Glomerular endothelial cell (primary cell): ENCODE measurements around the gene IL36B. TPM values are rescaled to one million over a fixed set of nuclear protein-coding genes. Genes with fewer than 3 reads are reported as not detected.

ENCODE experiments used
- DNase-seq: peaks from one replicate; pipeline ENCODE4 v3.0.0-alpha.2; 2011; ENCODE audit warnings: low read depth, low spot score; ENCODE audit errors: extremely low read depth
- total RNA-seq: library from RNA; depleted of rRNA; stranded (reverse); fragments of >200 nt; gene quantifications from 2 replicates; pipeline ENCODE4 v1.2.3, GENCODE V29; 2015

IL36B gene
- total RNA-seq, 1 donor from 2014 or later, result not detected

GRCh38 chr2:113057117-113057516 is 4.5 kb upstream of the IL36B start:
- DNase-seq, result no peak

- DNase-seq, result no peak
Observed at GRCh38 chr2:113056521-113056920, 3.9 kb upstream of the IL36B start.

- no peak for DNase-seq
Observed at GRCh38 chr2:113054066-113054465, 1.4 kb upstream of the IL36B start.

GRCh38 chr2:113053666-113054065 is 999 bp upstream of the IL36B start:
- DNase-seq, result no peak

GRCh38 chr2:113050921-113051895 is 1.5 kb downstream of the IL36B start:
- DNase-seq, result no peak

- no peak for DNase-seq
Observed at GRCh38 chr2:113046465-113046864, 6.2 kb downstream of the IL36B start.

- no peak for DNase-seq
Observed at GRCh38 chr2:113041871-113042270, 10.8 kb downstream of the IL36B start.

GRCh38 chr2:113039719-113040118 is 12.9 kb downstream of the IL36B start:
- DNase-seq, result no peak

GRCh38 chr2:113039158-113039557 is 13.5 kb downstream of the IL36B start:
- DNase-seq, result no peak

GRCh38 chr2:113038291-113038690 is 14.4 kb downstream of the IL36B start:
- no peak for DNase-seq

- DNase-seq, result no peak
Observed at GRCh38 chr2:113036763-113037162, 15.9 kb downstream of the IL36B start.

- no peak for DNase-seq
Observed at GRCh38 chr2:113034016-113034415, 18.7 kb downstream of the IL36B start.

- no peak for DNase-seq
Observed at GRCh38 chr2:113032737-113033136, 19.9 kb downstream of the IL36B start.

- no peak for DNase-seq
Observed at GRCh38 chr2:113028112-113028511, 24.6 kb downstream of the IL36B start.

- DNase-seq, result no peak
Observed at GRCh38 chr2:113027691-113028090, 25.0 kb downstream of the IL36B start.

GRCh38 chr2:113025737-113026136 is 26.9 kb downstream of the IL36B start:
- no peak for DNase-seq

GRCh38 chr2:113024764-113025163 is 27.9 kb downstream of the IL36B start:
- DNase-seq, result no peak

GRCh38 chr2:113021312-113021711 is 31.4 kb downstream of the IL36B start:
- DNase-seq, result no peak

GRCh38 chr2:113018509-113018908 is 34.2 kb downstream of the IL36B start:
- DNase-seq, result no peak

GRCh38 chr2:113015655-113016054 is 37.0 kb downstream of the IL36B start:
- DNase-seq, result no peak

GRCh38 chr2:113015042-113015441 is 37.6 kb downstream of the IL36B start:
- DNase-seq, result no peak

GRCh38 chr2:113014067-113014466 is 38.6 kb downstream of the IL36B start:
- DNase-seq, result no peak

- no peak for DNase-seq
Observed at GRCh38 chr2:113013336-113013661, 39.4 kb downstream of the IL36B start.
